Measurements from ENCODE around the gene BARHL1. TPM values are rescaled to one million over a fixed set of nuclear protein-coding genes. Genes with fewer than 3 reads are reported as not detected.

Gene BARHL1
- total RNA-seq, 1 donor from 2014 or later, result not detected

GRCh38 chr9:132631685-132632084 is 49.3 kb downstream of the BARHL1 start:
- H3K4me3 ChIP-seq (ENCODE audit: insufficient read depth, low read depth, low read length), result no peak overlapping the region
- H3K4me2 ChIP-seq (ENCODE audit: low read length), result peak overlapping the region; percentile 49
- H3K27ac ChIP-seq (ENCODE audit: low read depth, low read length), result peak overlapping the region; percentile 38
- no peaks in the 10 kb centered on the region for H3K9me3 Mint-ChIP-seq (ENCODE audit: unreplicated experiment)
- no peak overlapping the region for H2AFZ ChIP-seq (ENCODE audit: low read depth, low read length)
- peaks cover 19% of the 10 kb centered on the region for H3K36me3 Mint-ChIP-seq (ENCODE audit: low read depth, unreplicated experiment)
- H3K27me3 ChIP-seq (ENCODE audit: insufficient read depth, low read length), result no peaks in the 10 kb centered on the region
- no peak overlapping the region for H3K9ac ChIP-seq (ENCODE audit: low read length)
- FAIRE-seq, result no peak
- peak overlapping the region; percentile 85 for H3K27ac Mint-ChIP-seq (ENCODE audit: unreplicated experiment)
- peaks cover 19% of the 10 kb centered on the region for H3K4me1 ChIP-seq (ENCODE audit: insufficient read depth, low read length)
- peaks cover 34% of the 10 kb centered on the region for H3K4me1 Mint-ChIP-seq (ENCODE audit: low read depth, unreplicated experiment)
- peaks cover 26% of the 10 kb centered on the region for H4K20me1 ChIP-seq (ENCODE audit: insufficient read depth, low read length)
- no peak for DNase-seq (ENCODE audit: low read depth)
- peaks cover 33% of the 10 kb centered on the region for H3K36me3 ChIP-seq (ENCODE audit: insufficient read depth, low read length)
- no peak for TF ChIP-seq CTCF (IDR thresholded peaks at IDR 0.05; ENCODE audit: insufficient read depth, low read depth, low read length)
- TF ChIP-seq EZH2 (IDR thresholded peaks at IDR 0.05; ENCODE audit: insufficient read depth, low read length), result no peak
- no peaks in the 10 kb centered on the region for H3K79me2 ChIP-seq (ENCODE audit: insufficient read depth, low read length)
- H3K27me3 Mint-ChIP-seq (ENCODE audit: low read depth, unreplicated experiment), result no peaks in the 10 kb centered on the region
- peak overlapping the region; percentile 58 for H3K4me3 Mint-ChIP-seq (ENCODE audit: unreplicated experiment)
- H3K9me3 ChIP-seq (ENCODE audit: insufficient read depth, low read depth, low read length), result no peaks in the 10 kb centered on the region

GRCh38 chr9:132632413-132633129 is 50.2 kb downstream of the BARHL1 start:
- Histone ChIP-seq H3K27me3 (ENCODE audit: insufficient read depth, low read length) (no peaks in the 10 kb centered on the region), H3K79me2 (ENCODE audit: insufficient read depth, low read length) (no peaks in the 10 kb centered on the region), H2AFZ (ENCODE audit: low read depth, low read length) (no peak overlapping the region), H3K4me2 (ENCODE audit: low read length) (no peak overlapping the region), H3K27ac (ENCODE audit: low read depth, low read length) (no peak overlapping the region), H3K9me3 (ENCODE audit: insufficient read depth, low read depth, low read length) (no peaks in the 10 kb centered on the region), H3K4me1 (ENCODE audit: insufficient read depth, low read length) (peaks cover 19% of the 10 kb centered on the region), H3K36me3 (ENCODE audit: insufficient read depth, low read length) (peaks cover 29% of the 10 kb centered on the region), H3K4me3 (ENCODE audit: insufficient read depth, low read depth, low read length) (no peak overlapping the region), H3K9ac (ENCODE audit: low read length) (no peak overlapping the region), H4K20me1 (ENCODE audit: insufficient read depth, low read length) (peaks cover 29% of the 10 kb centered on the region)
- H3K4me3 Mint-ChIP-seq (ENCODE audit: unreplicated experiment), result no peak overlapping the region
- H3K27me3 Mint-ChIP-seq (ENCODE audit: low read depth, unreplicated experiment), result no peaks in the 10 kb centered on the region
- H3K4me1 Mint-ChIP-seq (ENCODE audit: low read depth, unreplicated experiment), result peaks cover 34% of the 10 kb centered on the region
- FAIRE-seq, result no peak
- peak overlapping the region; percentile 37 for H3K27ac Mint-ChIP-seq (ENCODE audit: unreplicated experiment)
- no peak for TF ChIP-seq CTCF (IDR thresholded peaks at IDR 0.05; ENCODE audit: insufficient read depth, low read depth, low read length)
- TF ChIP-seq EZH2 (IDR thresholded peaks at IDR 0.05; ENCODE audit: insufficient read depth, low read length), result no peak
- no peaks in the 10 kb centered on the region for H3K9me3 Mint-ChIP-seq (ENCODE audit: unreplicated experiment)
- H3K36me3 Mint-ChIP-seq (ENCODE audit: low read depth, unreplicated experiment), result peaks cover 19% of the 10 kb centered on the region
- no peak for DNase-seq (ENCODE audit: low read depth)

- H3K36me3 ChIP-seq (ENCODE audit: insufficient read depth, low read length), result peaks cover 27% of the 10 kb centered on the region
- Mint-ChIP-seq H3K4me1 (ENCODE audit: low read depth, unreplicated experiment) (peaks cover 25% of the 10 kb centered on the region), H3K9me3 (ENCODE audit: unreplicated experiment) (no peaks in the 10 kb centered on the region), H3K4me3 (ENCODE audit: unreplicated experiment) (no peak overlapping the region), H3K27me3 (ENCODE audit: low read depth, unreplicated experiment) (no peaks in the 10 kb centered on the region), H3K36me3 (ENCODE audit: low read depth, unreplicated experiment) (peaks cover 17% of the 10 kb centered on the region), H3K27ac (ENCODE audit: unreplicated experiment) (no peak overlapping the region)
- H3K27ac ChIP-seq (ENCODE audit: low read depth, low read length), result no peak overlapping the region
- H3K27me3 ChIP-seq (ENCODE audit: insufficient read depth, low read length), result no peaks in the 10 kb centered on the region
- DNase-seq (ENCODE audit: low read depth) (no peak), FAIRE-seq (no peak)
- peaks cover 33% of the 10 kb centered on the region for H4K20me1 ChIP-seq (ENCODE audit: insufficient read depth, low read length)
- H3K4me2 ChIP-seq (ENCODE audit: low read length), result no peak overlapping the region
- H3K9me3 ChIP-seq (ENCODE audit: insufficient read depth, low read depth, low read length), result no peaks in the 10 kb centered on the region
- no peak overlapping the region for H2AFZ ChIP-seq (ENCODE audit: low read depth, low read length)
- H3K9ac ChIP-seq (ENCODE audit: low read length), result no peak overlapping the region
- H3K4me3 ChIP-seq (ENCODE audit: insufficient read depth, low read depth, low read length), result no peak overlapping the region
- peaks cover 19% of the 10 kb centered on the region for H3K4me1 ChIP-seq (ENCODE audit: insufficient read depth, low read length)
- no peaks in the 10 kb centered on the region for H3K79me2 ChIP-seq (ENCODE audit: insufficient read depth, low read length)
- TF ChIP-seq CTCF (IDR thresholded peaks at IDR 0.05; ENCODE audit: insufficient read depth, low read depth, low read length), result no peak
- TF ChIP-seq EZH2 (IDR thresholded peaks at IDR 0.05; ENCODE audit: insufficient read depth, low read length), result no peak
Measured at GRCh38 chr9:132634327-132634726, 51.9 kb downstream of the BARHL1 start.

All from astrocyte (in vitro differentiated cells and primary cell).